Measurements from ENCODE around the gene CENPM. TPM values are rescaled to one million over a fixed set of nuclear protein-coding genes. Genes with fewer than 3 reads are reported as not detected.

CENPM gene
- total and polyA plus RNA-seq, 9 of the 15 experiments (the other 6 are each of a cell fraction or from before 2014, with no cell fraction given): 11.3 to 67.7 (median 32.3) TPM

DNA sequence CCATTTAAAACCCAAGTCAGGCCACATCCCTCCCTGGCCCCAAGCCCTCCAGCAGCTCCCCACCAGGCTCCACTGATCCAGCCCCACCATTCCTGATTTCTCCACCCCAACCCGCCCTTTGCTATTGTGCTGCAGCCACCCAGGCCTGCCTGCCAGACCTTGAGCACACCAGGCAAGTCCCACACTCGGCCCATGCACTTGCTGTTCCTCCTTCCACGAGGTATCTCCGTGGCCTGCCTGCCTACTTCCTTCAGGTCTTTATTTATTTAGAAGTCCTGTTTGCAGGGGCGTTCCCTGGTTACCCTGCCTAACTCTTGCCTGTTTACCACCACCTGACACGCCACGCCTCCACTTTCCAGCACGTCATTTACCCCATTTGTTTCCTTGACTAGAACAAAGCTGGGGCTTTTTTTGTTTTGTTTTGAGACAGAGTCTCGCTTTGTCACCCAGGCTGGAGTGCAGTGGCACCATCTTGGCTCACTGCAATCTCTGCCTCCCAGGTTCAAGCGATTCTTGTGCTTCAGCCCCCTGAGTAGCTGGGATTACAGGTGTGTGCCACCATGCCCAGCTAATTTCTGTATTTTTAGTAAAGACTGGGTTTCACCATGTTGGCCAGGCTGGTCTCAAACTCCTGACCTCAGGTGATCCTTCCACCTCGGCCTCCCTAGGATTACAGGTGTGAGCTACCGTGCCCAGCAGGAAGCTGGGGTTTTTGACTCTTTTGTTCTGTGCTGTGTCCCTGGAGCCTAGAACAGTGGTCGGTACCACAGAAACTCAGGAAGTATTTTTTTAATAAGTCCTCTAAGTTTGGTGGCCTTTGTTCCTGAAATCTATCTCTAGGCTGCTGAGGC lies 6.7 kb downstream of the CENPM start (continued):
- TF ChIP-seq, protein P1, sequence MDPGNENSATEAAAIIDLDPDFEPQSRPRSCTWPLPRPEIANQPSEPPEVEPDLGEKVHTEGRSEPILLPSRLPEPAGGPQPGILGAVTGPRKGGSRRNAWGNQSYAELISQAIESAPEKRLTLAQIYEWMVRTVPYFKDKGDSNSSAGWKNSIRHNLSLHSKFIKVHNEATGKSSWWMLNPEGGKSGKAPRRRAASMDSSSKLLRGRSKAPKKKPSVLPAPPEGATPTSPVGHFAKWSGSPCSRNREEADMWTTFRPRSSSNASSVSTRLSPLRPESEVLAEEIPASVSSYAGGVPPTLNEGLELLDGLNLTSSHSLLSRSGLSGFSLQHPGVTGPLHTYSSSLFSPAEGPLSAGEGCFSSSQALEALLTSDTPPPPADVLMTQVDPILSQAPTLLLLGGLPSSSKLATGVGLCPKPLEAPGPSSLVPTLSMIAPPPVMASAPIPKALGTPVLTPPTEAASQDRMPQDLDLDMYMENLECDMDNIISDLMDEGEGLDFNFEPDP (CRISPR knock-in tag; IDR thresholded peaks at IDR 0.05): no peak
- TF ChIP-seq RBFOX2 (IDR thresholded peaks at IDR 0.05; ENCODE audit: low read depth, low read length) (no peak; the same call in 1 of the 2 replicates), COPS2 (conservative IDR thresholded peaks at IDR 0.05) (no peak), ZNF551 (CRISPR knock-in tag; IDR thresholded peaks at IDR 0.05) (no peak), ZFPM2 (CRISPR knock-in tag; IDR thresholded peaks at IDR 0.05) (no peak)
- TF ChIP-seq, protein P2, sequence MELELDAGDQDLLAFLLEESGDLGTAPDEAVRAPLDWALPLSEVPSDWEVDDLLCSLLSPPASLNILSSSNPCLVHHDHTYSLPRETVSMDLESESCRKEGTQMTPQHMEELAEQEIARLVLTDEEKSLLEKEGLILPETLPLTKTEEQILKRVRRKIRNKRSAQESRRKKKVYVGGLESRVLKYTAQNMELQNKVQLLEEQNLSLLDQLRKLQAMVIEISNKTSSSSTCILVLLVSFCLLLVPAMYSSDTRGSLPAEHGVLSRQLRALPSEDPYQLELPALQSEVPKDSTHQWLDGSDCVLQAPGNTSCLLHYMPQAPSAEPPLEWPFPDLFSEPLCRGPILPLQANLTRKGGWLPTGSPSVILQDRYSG (tag; conservative IDR thresholded peaks at IDR 0.05; ENCODE audit: low read depth): no peak
- TF ChIP-seq, protein P3, sequence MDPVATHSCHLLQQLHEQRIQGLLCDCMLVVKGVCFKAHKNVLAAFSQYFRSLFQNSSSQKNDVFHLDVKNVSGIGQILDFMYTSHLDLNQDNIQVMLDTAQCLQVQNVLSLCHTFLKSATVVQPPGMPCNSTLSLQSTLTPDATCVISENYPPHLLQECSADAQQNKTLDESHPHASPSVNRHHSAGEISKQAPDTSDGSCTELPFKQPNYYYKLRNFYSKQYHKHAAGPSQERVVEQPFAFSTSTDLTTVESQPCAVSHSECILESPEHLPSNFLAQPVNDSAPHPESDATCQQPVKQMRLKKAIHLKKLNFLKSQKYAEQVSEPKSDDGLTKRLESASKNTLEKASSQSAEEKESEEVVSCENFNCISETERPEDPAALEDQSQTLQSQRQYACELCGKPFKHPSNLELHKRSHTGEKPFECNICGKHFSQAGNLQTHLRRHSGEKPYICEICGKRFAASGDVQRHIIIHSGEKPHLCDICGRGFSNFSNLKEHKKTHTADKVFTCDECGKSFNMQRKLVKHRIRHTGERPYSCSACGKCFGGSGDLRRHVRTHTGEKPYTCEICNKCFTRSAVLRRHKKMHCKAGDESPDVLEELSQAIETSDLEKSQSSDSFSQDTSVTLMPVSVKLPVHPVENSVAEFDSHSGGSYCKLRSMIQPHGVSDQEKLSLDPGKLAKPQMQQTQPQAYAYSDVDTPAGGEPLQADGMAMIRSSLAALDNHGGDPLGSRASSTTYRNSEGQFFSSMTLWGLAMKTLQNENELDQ (CRISPR knock-in tag; IDR thresholded peaks at IDR 0.05; ENCODE audit: borderline replicate concordance): no peak

Data from K562 (cell line).